DMS79 (cell line): ENCODE data around the gene ZFAND3.

Experiments used
- DNase-seq: peaks from one replicate; lab custom pipeline; 2025; lab: John Stamatoyannopoulos, UW

ZFAND3 gene

GRCh38 chr6:37819177-37819801 lies at the start of gene ZFAND3:
TSS of gene ZFAND3 (plus strand) at chr6:37819727. CDS start at chr6:37819946, 219 bp downstream.
- peak; percentile 90 for DNase-seq

GRCh38 chr6:37774028-37774680 lies 45.4 kb upstream of the ZFAND3 start:
- DNase-seq = no peak

- DNase-seq = no peak
Observed at GRCh38 chr6:37776566-37776965, 43.0 kb upstream of the ZFAND3 start.

- DNase-seq = peak; percentile 23
Observed at GRCh38 chr6:37777272-37777834, 42.2 kb upstream of the ZFAND3 start.

- no peak for DNase-seq
Observed at GRCh38 chr6:37779111-37779800, 40.3 kb upstream of the ZFAND3 start.

- peak; percentile 13 for DNase-seq
Observed at GRCh38 chr6:37779902-37780628, 39.5 kb upstream of the ZFAND3 start.

GRCh38 chr6:37781788-37782187 lies 37.7 kb upstream of the ZFAND3 start:
- no peak for DNase-seq

- peak; percentile 39 for DNase-seq
Observed at GRCh38 chr6:37783025-37783855, 36.3 kb upstream of the ZFAND3 start.

- DNase-seq = peak; percentile 56
Observed at GRCh38 chr6:37783856-37784584, 35.5 kb upstream of the ZFAND3 start.

GRCh38 chr6:37784585-37784967 lies 35.0 kb upstream of the ZFAND3 start:
- no peak for DNase-seq

- no peak for DNase-seq
Observed at GRCh38 chr6:37785002-37785662, 34.4 kb upstream of the ZFAND3 start.

GRCh38 chr6:37785663-37786270 lies 33.8 kb upstream of the ZFAND3 start:
- no peak for DNase-seq

GRCh38 chr6:37787216-37787615 lies 32.3 kb upstream of the ZFAND3 start:
- no peak for DNase-seq

GRCh38 chr6:37788259-37788658 lies 31.3 kb upstream of the ZFAND3 start:
- no peak for DNase-seq

GRCh38 chr6:37791156-37791919 lies 28.2 kb upstream of the ZFAND3 start:
- peak; percentile 28 for DNase-seq

- no peak for DNase-seq
Observed at GRCh38 chr6:37792457-37793033, 27.0 kb upstream of the ZFAND3 start.

- no peak for DNase-seq
Observed at GRCh38 chr6:37793067-37793466, 26.5 kb upstream of the ZFAND3 start.

GRCh38 chr6:37794825-37795224 lies 24.7 kb upstream of the ZFAND3 start:
- DNase-seq = no peak
